Mesenchymal stem cell (in vitro differentiated cells and primary cell): ENCODE measurements around the gene USP43.

Experiments used
- DNase-seq: peaks from one replicate; pipeline ENCODE4 v3.0.0-alpha.2; 2013
- H2AFZ ChIP-seq: one replicate; pipeline ENCODE4 v1.6.1; 2013; ENCODE audit warnings: low read depth, mild to moderate bottlenecking, control low read depth, inconsistent platforms, low read length, moderate library complexity
- H2AK5ac ChIP-seq: 2 replicates; pipeline ENCODE4 v1.6.1; 2013; ENCODE audit warnings: low read length, moderate library complexity, mild to moderate bottlenecking, inconsistent platforms; ENCODE audit not compliant: severe bottlenecking
- H2BK120ac ChIP-seq: one replicate; pipeline ENCODE4 v1.6.1; 2013; ENCODE audit warnings: low read depth, mild to moderate bottlenecking, inconsistent platforms, low read length, moderate library complexity
- H2BK12ac ChIP-seq, 2 experiments: one replicate each; pipeline ENCODE4 v1.6.1; 2013; ENCODE audit warnings: inconsistent platforms in 2 of 2, low read length in 2 of 2, mild to moderate bottlenecking in 2 of 2, moderate library complexity in 2 of 2, control low read depth in 1 of 2
- H2BK15ac ChIP-seq: one replicate; pipeline ENCODE4 v1.6.1; 2013; ENCODE audit warnings: mild to moderate bottlenecking, low read depth, inconsistent platforms; ENCODE audit not compliant: poor library complexity, severe bottlenecking
- H2BK5ac ChIP-seq: 2 replicates; pipeline ENCODE4 v1.6.1; 2013; ENCODE audit warnings: low read depth, mild to moderate bottlenecking, low read length, control low read depth, inconsistent platforms; ENCODE audit not compliant: poor library complexity, severe bottlenecking
- H3K14ac ChIP-seq, 2 experiments: one replicate each; pipeline ENCODE4 v1.6.1; 2013; ENCODE audit warnings: inconsistent platforms in 2 of 2, low read length in 2 of 2, control low read depth in 1 of 2, mild to moderate bottlenecking in 1 of 2, moderate library complexity in 1 of 2
- H3K18ac ChIP-seq, 2 experiments: one replicate each; pipeline ENCODE4 v1.6.1; 2013; ENCODE audit warnings: inconsistent platforms in 2 of 2, low read length in 2 of 2, control low read depth in 1 of 2, low read depth in 1 of 2, mild to moderate bottlenecking in 1 of 2
- H3K23ac ChIP-seq, 2 experiments: one replicate each; pipeline ENCODE4 v1.6.1; 2013; ENCODE audit warnings: inconsistent platforms in 2 of 2, low read length in 2 of 2, mild to moderate bottlenecking in 2 of 2, moderate library complexity in 2 of 2, control low read depth in 1 of 2
- H3K27ac ChIP-seq: 2 replicates; pipeline ENCODE4 v1.5.1; 2013; ENCODE audit warnings: mild to moderate bottlenecking, moderate library complexity, low read length, control low read depth, inconsistent platforms; ENCODE audit not compliant: poor library complexity, severe bottlenecking
- H3K27me3 ChIP-seq, 2 experiments: 2 replicates each; pipeline versions ENCODE4 v1.6.1 to v1.7.0; 2013; ENCODE audit warnings: low read length in 2 of 2, mild to moderate bottlenecking in 2 of 2, moderate library complexity in 2 of 2, control low read depth in 1 of 2, inconsistent platforms in 1 of 2; ENCODE audit not compliant: control insufficient read depth in 1 of 2, insufficient read depth in 1 of 2
- H3K36me3 ChIP-seq, 2 experiments: 2 replicates each; pipeline versions ENCODE4 v1.6.1 to v1.7.0; 2013; ENCODE audit warnings: low read length in 2 of 2, control low read depth in 1 of 2, inconsistent platforms in 1 of 2, low read depth in 1 of 2, mild to moderate bottlenecking in 1 of 2; ENCODE audit not compliant: insufficient read depth in 2 of 2, control insufficient read depth in 1 of 2
- H3K4ac ChIP-seq, 2 experiments: one replicate each; pipeline ENCODE4 v1.6.1; 2013; ENCODE audit warnings: inconsistent platforms in 2 of 2, low read length in 2 of 2, mild to moderate bottlenecking in 2 of 2, moderate library complexity in 2 of 2, control low read depth in 1 of 2, low read depth in 1 of 2
- H3K4me1 ChIP-seq: 2 replicates; pipeline ENCODE4 v1.6.1; 2013; ENCODE audit warnings: low read depth, low read length, control low read depth; ENCODE audit not compliant: control insufficient read depth, insufficient read depth
- H3K4me2 ChIP-seq: 2 replicates; pipeline ENCODE4 v1.6.1; 2013; ENCODE audit warnings: low read length, mild to moderate bottlenecking, inconsistent platforms; ENCODE audit not compliant: poor library complexity, severe bottlenecking
- H3K4me3 ChIP-seq, 2 experiments: 2 replicates each; pipeline versions ENCODE4 v1.5.1 to v1.7.0; 2013; ENCODE audit warnings: low read length in 2 of 2, mild to moderate bottlenecking in 2 of 2, control low read depth in 1 of 2, low read depth in 1 of 2; ENCODE audit not compliant: insufficient read depth in 1 of 2
- H3K79me1 ChIP-seq: replicated peaks from 2 replicates; pipeline ENCODE4 v1.6.1; 2013; ENCODE audit warnings: mild to moderate bottlenecking, control low read depth, low read length, inconsistent platforms; ENCODE audit not compliant: poor library complexity, severe bottlenecking
- H3K9ac ChIP-seq: 2 replicates; pipeline ENCODE4 v1.7.0; 2013; ENCODE audit warnings: mild to moderate bottlenecking, low read length, moderate library complexity
- H3K9me3 ChIP-seq: 2 replicates; pipeline ENCODE4 v1.7.0; 2013; ENCODE audit warnings: mild to moderate bottlenecking, low read length; ENCODE audit not compliant: control insufficient read depth
- H4K8ac ChIP-seq: one replicate; pipeline ENCODE4 v1.6.1; 2013; ENCODE audit warnings: inconsistent platforms, mild to moderate bottlenecking, low read length, moderate library complexity
- H4K91ac ChIP-seq: one replicate; pipeline ENCODE4 v1.6.1; 2013; ENCODE audit warnings: mild to moderate bottlenecking, low read length, inconsistent platforms
- WGBS: methylation state at CpG from one replicate; pipeline ENCODE4 v1.1.7; 2013; ENCODE audit warnings: mixed read lengths; 5-methylcytosine and 5-hydroxymethylcytosine counted together

The USP43 gene

GRCh38 chr17:9645851-9646545 is 681 bp downstream of the USP43 start:
- peak overlapping the region; percentile 91 for H2AFZ ChIP-seq
- H3K4me1 ChIP-seq = peaks cover 6% of the 10 kb centered on the region
- no peak overlapping the region for H2AK5ac ChIP-seq
- H3K14ac ChIP-seq = peak overlapping the region in 1 of 2 experiments; percentile 90
- no peaks in the 10 kb centered on the region for H3K36me3 ChIP-seq
- peak overlapping the region; percentile 85 for H2BK5ac ChIP-seq
- H3K9ac ChIP-seq = no peak overlapping the region
- H3K27ac ChIP-seq = peak overlapping the region; percentile 0
- H3K9me3 ChIP-seq = no peaks in the 10 kb centered on the region
- H3K4me3 ChIP-seq = peak overlapping the region in 1 of 2 experiments; percentile 85
- peak overlapping the region in 1 of 2 experiments; percentile 60 for H3K23ac ChIP-seq
- peak overlapping the region; percentile 62 for H3K4me2 ChIP-seq
- peak; percentile 50 for DNase-seq
- H3K4ac ChIP-seq = peak overlapping the region in 1 of 2 experiments; percentile 62
- H3K79me1 ChIP-seq = peaks cover 6% of the 10 kb centered on the region
- no peak overlapping the region for H4K91ac ChIP-seq
- H2BK120ac ChIP-seq = peak overlapping the region; percentile 81
- H2BK15ac ChIP-seq = peak overlapping the region; percentile 94
- peak overlapping the region in 1 of 2 experiments; percentile 32 for H2BK12ac ChIP-seq
- peak overlapping the region; percentile 78 for H4K8ac ChIP-seq
- H3K27me3 ChIP-seq = peaks cover 0 to 32% of the 10 kb centered on the region in 2 experiments
- peak overlapping the region; percentile 77 to 91 for H3K18ac ChIP-seq
- WGBS = under 1% methylated on average over 51 of the region's 51 CpGs

GRCh38 chr17:9646546-9646885 is 1.2 kb downstream of the USP43 start:
- Histone ChIP-seq H3K27ac (peak overlapping the region; percentile 24), H3K27me3 (peaks cover 0 to 32% of the 10 kb centered on the region in 2 experiments), H3K36me3 (no peaks in the 10 kb centered on the region), H2BK15ac (no peak overlapping the region), H3K23ac (peak overlapping the region in 1 of 2 experiments; percentile 84), H3K4me3 (no peak overlapping the region), H2AK5ac (no peak overlapping the region), H4K8ac (no peak overlapping the region), H2BK5ac (peak overlapping the region; percentile 48), H3K4ac (no peak overlapping the region), H2AFZ (no peak overlapping the region), H3K18ac (peak overlapping the region in 1 of 2 experiments; percentile 0), H3K4me2 (peak overlapping the region; percentile 59), H4K91ac (no peak overlapping the region), H2BK120ac (no peak overlapping the region), H3K4me1 (peaks cover 6% of the 10 kb centered on the region), H3K79me1 (peaks cover 6% of the 10 kb centered on the region), H3K14ac (no peak overlapping the region), H3K9ac (no peak overlapping the region), H2BK12ac (no peak overlapping the region), H3K9me3 (no peaks in the 10 kb centered on the region)
- WGBS = 21% methylated on average over 8 of the region's 8 CpGs
- no peak for DNase-seq

GRCh38 chr17:9647014-9647413 is 1.7 kb downstream of the USP43 start:
- H3K18ac ChIP-seq = no peak overlapping the region
- DNase-seq = peak; percentile 4
- no peak overlapping the region for H2AK5ac ChIP-seq
- peaks cover 6% of the 10 kb centered on the region for H3K4me1 ChIP-seq
- H2BK15ac ChIP-seq = no peak overlapping the region
- no peak overlapping the region for H2BK5ac ChIP-seq
- no peak overlapping the region for H4K8ac ChIP-seq
- no peak overlapping the region for H3K4me2 ChIP-seq
- no peak overlapping the region for H2BK12ac ChIP-seq
- no peaks in the 10 kb centered on the region for H3K36me3 ChIP-seq
- no peak overlapping the region for H2AFZ ChIP-seq
- H3K4ac ChIP-seq = no peak overlapping the region
- no peak overlapping the region for H3K9ac ChIP-seq
- WGBS = 9% methylated on average over 4 of the region's 4 CpGs
- H2BK120ac ChIP-seq = no peak overlapping the region
- H3K23ac ChIP-seq = no peak overlapping the region
- no peak overlapping the region for H3K4me3 ChIP-seq
- no peaks in the 10 kb centered on the region for H3K9me3 ChIP-seq
- H3K27ac ChIP-seq = no peak overlapping the region
- peaks cover 0 to 32% of the 10 kb centered on the region in 2 experiments for H3K27me3 ChIP-seq
- peaks cover 6% of the 10 kb centered on the region for H3K79me1 ChIP-seq
- no peak overlapping the region for H3K14ac ChIP-seq
- no peak overlapping the region for H4K91ac ChIP-seq

GRCh38 chr17:9648521-9649110 is 3.3 kb downstream of the USP43 start:
- Histone ChIP-seq H3K36me3 (no peaks in the 10 kb centered on the region), H3K79me1 (peaks cover 13% of the 10 kb centered on the region), H2AFZ (no peak overlapping the region), H3K4ac (no peak overlapping the region), H3K9ac (no peak overlapping the region), H3K27me3 (peaks cover 0 to 28% of the 10 kb centered on the region in 2 experiments), H3K23ac (no peak overlapping the region), H2BK5ac (no peak overlapping the region), H4K91ac (no peak overlapping the region), H3K4me3 (no peak overlapping the region), H3K9me3 (no peaks in the 10 kb centered on the region), H2BK120ac (peak overlapping the region; percentile 6), H2AK5ac (peak overlapping the region; percentile 76), H3K4me1 (peaks cover 6% of the 10 kb centered on the region), H3K4me2 (no peak overlapping the region), H3K18ac (peak overlapping the region in 1 of 2 experiments; percentile 21), H2BK12ac (no peak overlapping the region), H3K27ac (peak overlapping the region; percentile 84), H3K14ac (no peak overlapping the region), H2BK15ac (no peak overlapping the region), H4K8ac (no peak overlapping the region)
- DNase-seq = peak; percentile 23
- 46% methylated on average over 3 of the region's 3 CpGs for WGBS
